NCI-H2227 (cell line): ENCODE results near the gene LRRC37A2.
"Not testable (repeated sequence)": the region's sequence is repeated elsewhere in the genome, so short reads cannot be mapped to it uniquely, and the experiment has no call there.

Experiments
- DNase-seq: peaks from one replicate; lab custom pipeline; 2025; ENCODE audit not compliant: unreplicated experiment; lab: John Stamatoyannopoulos, UW

LRRC37A2 gene

GRCh38 chr17:46591332-46591731 is 79.1 kb downstream of the LRRC37A2 start:
- DNase-seq: not testable (repeated sequence)

- not testable (repeated sequence) for DNase-seq
These were observed 86.2 kb downstream of the LRRC37A2 start for GRCh38 chr17:46598344-46598931.

- DNase-seq: not testable (repeated sequence)
These were observed 88.5 kb downstream of the LRRC37A2 start for GRCh38 chr17:46600767-46601166.

GRCh38 chr17:46603125-46603524 is 90.9 kb downstream of the LRRC37A2 start:
- not testable (repeated sequence) for DNase-seq
